Adrenal gland (tissue), 12 donors: Measurements from ENCODE around the gene BRME1. TPM values are rescaled to one million over a fixed set of nuclear protein-coding genes. Genes with fewer than 3 reads are reported as not detected.

ENCODE experiments used
- DNase-seq, 7 donors: peaks; one replicate each; pipeline ENCODE4 v3.0.0-alpha.2; 2019 to 2020
- H3K27ac ChIP-seq, 5 donors: fragments of 200-600 bp; sonication (generic) in 4 of 5; 1 replicate in 3 of 5; 2 replicates in 2 of 5; pipeline versions ENCODE4 v1.5.1 to v1.8.0; 2016 to 2020; ENCODE audit warnings: mild to moderate bottlenecking in 1 of 5
- H3K27me3 ChIP-seq: fragments of 200-600 bp; 2 replicates; pipeline ENCODE4 v1.8.0; 2021
- H3K36me3 ChIP-seq, 2 donors: fragments of 200-600 bp; replicated peaks in 1 of 2; 1 replicate in 1 of 2; 2 replicates in 1 of 2; pipeline versions ENCODE4 v1.5.1 to v1.8.0; 2018 to 2022
- H3K4me1 ChIP-seq, 2 donors: fragments of 200-600 bp; replicated peaks in 1 of 2; 1 replicate in 1 of 2; 2 replicates in 1 of 2; pipeline versions ENCODE4 v1.5.1 to v1.8.0; 2018 to 2021
- H3K4me3 ChIP-seq, 4 donors: fragments of 200-600 bp; sonication (generic) in 3 of 4; one replicate each; pipeline ENCODE4 v1.5.1; 2016 to 2018
- H3K9me3 ChIP-seq, 3 donors: fragments of 200-600 bp; sonication (generic) in 1 of 3; replicated peaks in 1 of 3; 1 replicate in 2 of 3; 2 replicates in 1 of 3; pipeline versions ENCODE4 v1.5.1 to v1.8.0; 2016 to 2021
- CTCF ChIP-seq, 6 experiments: fragments of 450-650 bp in 4 of 6; fragments of 200-600 bp in 2 of 6; sonication (generic) in 1 of 6; IDR thresholded peaks; 1 replicate in 5 of 6; 2 replicates in 1 of 6; pipeline versions ENCODE4 v1.5.1 to v1.8.0; 2016 to 2021; ENCODE audit warnings: antibody characterized with exemption in 6 of 6, mild to moderate bottlenecking in 2 of 6, moderate library complexity in 1 of 6
- POLR2A ChIP-seq, 2 donors: fragments of 450-650 bp; IDR thresholded peaks; one replicate each; pipeline ENCODE4 v1.6.1; 2017; ENCODE audit warnings: antibody characterized with exemption in 2 of 2, mild to moderate bottlenecking in 2 of 2, moderate library complexity in 1 of 2
- WGBS, 4 donors: extraction: QIAGEN DNeasy Blood & Tissue Kit in 2 of 4; methylation state at CpG; one replicate each; pipeline versions ENCODE4 v1.1.5 to v1.1.7; 2013 to 2017; 5-methylcytosine and 5-hydroxymethylcytosine counted together
- intact Hi-C, 2 donors: fragments of 100-400 bp; cut with DNase I; formaldehyde crosslinking; loops; one replicate each; pipeline versions ENCODE4 v1.14.1 to v1.15.0; 2022 to 2023
- polyA plus RNA-seq, 3 donors: library from polyadenylated mRNA; stranded (reverse); fragments of 200-250 nt in 2 of 3; fragments of 350-450 nt in 1 of 3; fragmentation: Illumina TruSeq in 1 of 3; extraction: RNeasy Lipid Tissue Mini Kit (QIAGEN cat#74804) in 1 of 3; gene quantifications; one replicate each; pipeline ENCODE4 v1.2.3, GENCODE V29; 2013 to 2014
- total RNA-seq, 9 donors: library from RNA; depleted of rRNA in 4 of 9; stranded (reverse); fragments of >200 nt in 4 of 9; fragments of 120-200 nt in 1 of 9; fragmentation: NEBNext Ultra II Directional in 1 of 9; extraction: Animal tissue kit (Norgen Biotek cat#: 25700) in 1 of 9; gene quantifications; one replicate each; pipeline versions ENCODE4 v1.1.0 to v1.2.4, GENCODE V29; 2013 to 2023
- donor health status: healthy with polysubstance abuse.
- donor health status: Bipolar disorder and iron deficiency.
- donor health status: DM: yes; HTN: yes; CAD: no.
- donor health status: DM: no; HTN: no; CAD: no.
- donor health status: DM: no; HTN: no; CAD: no.
- donor health status: DM: yes; HTN: yes; CAD: no.

BRME1 gene
- total and polyA plus RNA-seq, 12 donors, result 0.21 to 4.5 (median 1.4) TPM; not detected in 1

DNA sequence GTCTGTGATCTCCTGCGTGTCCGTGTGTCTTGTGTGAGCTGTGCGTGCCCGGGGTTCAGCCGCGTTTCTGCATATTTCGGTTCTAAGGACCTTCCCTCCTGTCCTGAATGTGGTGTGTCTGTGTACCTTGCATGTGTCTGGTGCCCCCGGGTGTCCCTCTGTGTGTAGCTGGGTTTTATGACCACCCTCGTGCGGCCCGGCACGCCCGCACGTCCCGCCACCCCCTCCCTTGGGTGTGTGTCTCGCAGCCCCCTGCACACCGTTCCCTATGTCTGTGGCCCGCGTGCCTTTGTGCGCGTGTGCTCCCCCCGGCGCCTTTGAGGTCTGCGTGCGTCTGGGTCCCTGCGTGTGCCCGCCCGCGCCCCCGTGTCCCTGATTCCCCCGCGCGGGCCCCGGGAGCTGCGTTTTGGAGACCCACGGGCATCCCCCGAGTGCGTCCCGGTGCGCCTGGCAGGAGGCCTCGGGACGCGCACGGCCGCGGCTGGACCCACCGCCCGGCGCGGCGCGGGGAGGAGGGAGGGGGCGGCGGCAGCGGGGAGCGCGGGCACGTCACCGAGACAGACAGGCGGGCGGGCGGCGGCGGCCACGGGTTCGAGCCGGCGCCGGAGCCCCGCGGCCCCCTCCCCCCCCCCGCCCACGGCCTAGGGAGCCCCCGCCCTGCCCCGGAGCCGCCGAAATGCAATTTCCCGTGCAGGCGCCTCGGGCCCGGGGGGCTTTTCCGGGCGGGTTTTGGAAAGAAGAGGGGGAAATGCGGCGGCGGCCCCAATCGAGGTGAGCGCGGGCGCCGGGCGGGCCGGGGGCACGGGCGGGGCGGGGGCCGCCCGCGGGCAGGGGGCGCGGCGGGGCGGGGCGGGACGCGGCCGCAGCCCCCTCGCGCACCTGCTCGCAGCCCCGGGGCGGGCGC, 41.0 kb downstream of the BRME1 start:
- H3K27me3 ChIP-seq, result peaks cover 5% of the 10 kb centered on the region
- intact Hi-C loops, result loop anchor here (5.0 to 10.0 kb wide), 6 partner anchors 68 to 590 kb away; partner anchors contain the start of gene ZSWIM4 (in 1 of the 2)
- no peaks in the 10 kb centered on the region for H3K9me3 ChIP-seq
- TF ChIP-seq CTCF (IDR thresholded peaks at IDR 0.05) (no peak), POLR2A (IDR thresholded peaks at IDR 0.05) (no peak)
- peak overlapping the region in 1 of 4 donors; percentile 61 for H3K4me3 ChIP-seq
- DNase-seq, result no peak
- H3K4me1 ChIP-seq, result peaks cover 6 to 10% of the 10 kb centered on the region in 2 donors
- H3K36me3 ChIP-seq, result no peaks in the 10 kb centered on the region
- peak overlapping the region in 2 of 5 donors; percentile 23 to 41 for H3K27ac ChIP-seq
- 6 to 38% (median 12%) methylated on average over 7 to 110 of the region's 113 CpGs for WGBS, 4 donors

DNA sequence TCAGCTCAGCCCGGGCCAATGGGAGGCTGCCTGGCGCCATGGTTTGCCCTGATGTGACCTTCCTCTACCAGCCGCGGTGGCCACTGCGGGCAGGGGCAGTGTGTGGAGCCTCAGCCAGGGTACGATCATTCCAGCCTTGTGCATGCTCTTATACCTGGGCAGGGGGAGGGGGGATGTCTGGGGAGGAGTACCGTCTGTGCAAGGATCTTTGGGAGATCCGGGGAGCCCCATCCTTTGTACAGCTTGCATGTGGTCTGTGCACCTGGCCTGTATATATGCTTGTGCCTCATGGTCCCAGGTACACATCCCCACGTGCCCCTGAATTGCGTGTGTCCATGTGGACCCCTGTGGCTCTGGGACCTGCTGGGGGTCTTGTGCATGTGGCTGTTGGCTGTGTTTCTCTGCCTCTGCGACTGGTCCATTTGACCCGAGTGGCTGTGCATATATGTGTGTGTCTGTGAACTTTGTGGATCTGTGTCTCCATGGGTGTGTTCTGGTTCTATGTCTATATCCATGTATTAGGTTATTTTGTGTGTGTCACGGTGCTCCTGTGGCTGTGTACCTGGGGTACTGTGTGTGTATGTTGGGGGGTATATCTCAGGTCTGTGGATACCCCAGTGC, 41.8 kb downstream of the BRME1 start:
- intact Hi-C loops, result loop anchor here (5.0 to 10.0 kb wide), 6 partner anchors 67 to 589 kb away; partner anchors contain the start of gene ZSWIM4 (in 1 of the 2)
- Histone ChIP-seq H3K4me3 (no peak overlapping the region), H3K27ac (peak overlapping the region in 2 of 5 donors; percentile 23 to 41), H3K36me3 (no peaks in the 10 kb centered on the region), H3K27me3 (peaks cover 5% of the 10 kb centered on the region), H3K4me1 (peaks cover 6 to 10% of the 10 kb centered on the region in 2 donors), H3K9me3 (no peaks in the 10 kb centered on the region)
- no peak for DNase-seq
- WGBS, 4 donors, result 36 to 56% (median 42%) methylated on average over 6 to 13 of the region's 13 CpGs
- no peak for TF ChIP-seq POLR2A (IDR thresholded peaks at IDR 0.05)

GRCh38 chr19:13861714-13862531, 44.0 kb downstream of the BRME1 start:
- peak; percentile 89 to 97 (median 93) for DNase-seq
- peaks cover 5% of the 10 kb centered on the region for H3K27me3 ChIP-seq
- TF ChIP-seq CTCF (IDR thresholded peaks at IDR 0.05) (peak; percentile 99 to 100 (median 100)), POLR2A (IDR thresholded peaks at IDR 0.05) (peak in 1 of 2 donors; percentile 40)
- peak overlapping the region in 3 of 4 donors; percentile 23 to 43 (median 28) for H3K4me3 ChIP-seq
- H3K4me1 ChIP-seq, result peaks cover 6 to 10% of the 10 kb centered on the region in 2 donors
- no peaks in the 10 kb centered on the region for H3K36me3 ChIP-seq
- intact Hi-C loops, result loop anchor here (5.0 to 10.0 kb wide), 6 partner anchors 65 to 587 kb away; partner anchors contain the start of gene ZSWIM4 (in 1 of the 2)
- WGBS, 4 donors, result 0 to 2% (median 1%) methylated on average over 16 to 27 of the region's 27 CpGs
- peak overlapping the region; percentile 9 to 84 (median 77) for H3K27ac ChIP-seq
- no peaks in the 10 kb centered on the region for H3K9me3 ChIP-seq

GRCh38 chr19:13861392-13861713, 44.6 kb downstream of the BRME1 start:
- H3K27me3 ChIP-seq, result peaks cover 5% of the 10 kb centered on the region
- WGBS, 4 donors, result 32 to 43% (median 40%) methylated on average over 8 to 11 of the region's 11 CpGs
- H3K4me3 ChIP-seq, result peak overlapping the region in 1 of 4 donors; percentile 43
- H3K27ac ChIP-seq, result peak overlapping the region; percentile 9 to 84 (median 77)
- TF ChIP-seq POLR2A (IDR thresholded peaks at IDR 0.05) (no peak), CTCF (IDR thresholded peaks at IDR 0.05) (no peak)
- peaks cover 6 to 10% of the 10 kb centered on the region in 2 donors for H3K4me1 ChIP-seq
- no peak for DNase-seq
- H3K9me3 ChIP-seq, result no peaks in the 10 kb centered on the region
- no peaks in the 10 kb centered on the region for H3K36me3 ChIP-seq
- intact Hi-C loops, result loop anchor here (5.0 to 10.0 kb wide), 6 partner anchors 64 to 587 kb away; partner anchors contain the start of gene ZSWIM4 (in 1 of the 2)
